CD4-positive, alpha-beta T cell treated with Interleukin-4 for 1 hour (primary cell): ENCODE results near the gene ZBTB40.

ENCODE experiments used
- DNase-seq, 2 donors: peaks; one replicate each; pipeline ENCODE4 v3.0.0-alpha.2; 2020 to 2022

Gene ZBTB40

GRCh38 chr1:22471078-22471477, 19.4 kb downstream of the ZBTB40 start:
- no peak for DNase-seq

GRCh38 chr1:22471610-22472009, 20.0 kb downstream of the ZBTB40 start:
- no peak for DNase-seq

- DNase-seq, result no peak
These were observed 20.9 kb downstream of the ZBTB40 start for GRCh38 chr1:22472596-22472995.

DNA sequence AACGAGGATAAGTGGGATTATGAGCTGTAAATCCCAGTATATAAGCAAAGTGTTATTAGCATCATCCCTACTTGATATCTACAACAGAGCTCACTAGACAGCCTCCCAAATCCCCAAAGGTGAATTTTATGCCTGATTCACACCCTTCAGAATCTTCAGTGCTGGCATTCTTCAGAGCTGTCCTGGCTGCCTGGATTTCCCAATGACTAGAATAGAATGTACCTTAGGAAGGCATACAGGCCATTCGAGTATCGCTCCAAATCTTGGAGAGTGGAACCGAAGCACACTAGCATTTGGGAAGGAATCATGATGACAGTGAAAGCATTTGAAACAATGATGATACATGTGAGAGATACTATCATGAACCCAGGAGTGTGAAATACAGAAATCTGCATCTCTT, 22.3 kb downstream of the ZBTB40 start:
- DNase-seq, result no peak

DNA sequence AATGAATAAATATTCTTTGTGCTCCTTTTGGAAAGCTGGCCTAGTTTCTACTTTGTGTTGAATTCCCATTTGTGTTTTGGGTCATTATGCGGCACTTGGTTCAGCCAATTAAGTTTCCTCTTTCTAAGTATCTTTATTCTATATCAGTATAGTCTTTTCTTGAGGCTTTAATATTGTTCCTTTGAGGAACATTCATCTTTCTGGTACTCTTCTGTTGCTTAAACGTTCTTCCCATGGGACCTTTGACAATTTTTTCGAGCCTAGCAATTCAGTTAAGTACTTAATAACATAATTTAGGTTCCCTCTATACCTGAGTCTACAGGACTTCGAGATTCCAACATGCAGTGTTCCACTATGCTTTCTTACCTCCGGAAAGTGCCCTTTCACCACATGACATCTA, 24.9 kb downstream of the ZBTB40 start:
- no peak for DNase-seq

DNA sequence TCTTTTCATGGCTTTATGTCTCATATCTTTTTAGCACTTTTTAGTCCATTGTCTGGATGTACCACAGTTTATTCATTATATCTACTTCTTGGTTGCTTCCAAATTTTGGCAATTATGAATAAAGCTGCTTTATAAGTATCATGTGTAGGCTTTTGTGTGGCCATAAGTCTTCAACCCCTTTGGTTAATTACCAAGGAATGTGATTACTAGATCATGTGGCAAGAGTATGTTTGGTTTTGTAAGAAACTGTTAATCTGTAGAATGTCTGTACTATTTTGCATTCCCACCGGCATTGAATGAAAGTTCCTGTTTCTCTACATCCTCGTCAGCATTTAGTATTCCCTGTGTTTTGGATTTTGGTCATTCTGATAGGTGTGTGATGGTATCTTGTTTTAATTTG, 31.5 kb downstream of the ZBTB40 start:
- DNase-seq, result no peak

- DNase-seq, result no peak
These were observed 33.2 kb downstream of the ZBTB40 start for GRCh38 chr1:22484706-22485345.

DNA sequence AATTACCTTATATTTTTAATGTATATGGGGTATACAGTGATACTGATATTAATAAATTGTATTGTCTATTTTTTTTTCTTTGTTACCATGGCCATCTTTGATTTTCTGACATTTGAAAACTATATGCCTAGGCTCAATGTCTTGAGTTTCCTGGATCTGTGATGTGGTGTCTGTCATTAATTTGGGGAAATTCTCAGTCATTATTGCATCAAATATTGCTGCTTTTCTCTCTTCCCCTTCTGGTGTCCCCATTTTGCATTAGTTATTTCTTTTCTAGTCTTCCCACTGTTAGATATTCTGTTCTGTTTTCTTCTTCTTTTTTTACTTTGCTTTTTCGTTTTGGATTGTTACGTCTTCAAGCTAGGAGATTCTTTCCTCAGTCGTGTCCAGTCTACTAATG, 33.8 kb downstream of the ZBTB40 start:
- DNase-seq, result no peak

DNA sequence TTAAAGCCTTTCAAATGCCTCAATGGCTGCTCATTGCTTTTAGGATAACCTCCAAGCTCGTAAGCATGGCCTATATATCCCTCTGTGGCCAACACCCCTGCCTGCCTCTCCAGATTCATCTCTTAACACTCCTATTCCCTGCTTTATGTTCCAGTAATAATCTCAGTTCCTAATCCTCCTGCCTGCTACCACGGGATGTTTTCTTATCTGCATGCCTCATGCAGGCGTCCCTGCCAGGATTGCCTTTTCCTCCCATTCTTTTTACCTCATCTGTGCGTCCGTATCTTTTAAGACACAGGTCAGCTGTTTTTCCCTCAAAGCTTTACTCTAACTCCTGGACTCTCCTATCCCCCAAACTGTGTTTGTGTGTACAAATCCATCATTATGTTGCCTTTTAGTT, 36.1 kb downstream of the ZBTB40 start:
- DNase-seq, result no peak

DNA sequence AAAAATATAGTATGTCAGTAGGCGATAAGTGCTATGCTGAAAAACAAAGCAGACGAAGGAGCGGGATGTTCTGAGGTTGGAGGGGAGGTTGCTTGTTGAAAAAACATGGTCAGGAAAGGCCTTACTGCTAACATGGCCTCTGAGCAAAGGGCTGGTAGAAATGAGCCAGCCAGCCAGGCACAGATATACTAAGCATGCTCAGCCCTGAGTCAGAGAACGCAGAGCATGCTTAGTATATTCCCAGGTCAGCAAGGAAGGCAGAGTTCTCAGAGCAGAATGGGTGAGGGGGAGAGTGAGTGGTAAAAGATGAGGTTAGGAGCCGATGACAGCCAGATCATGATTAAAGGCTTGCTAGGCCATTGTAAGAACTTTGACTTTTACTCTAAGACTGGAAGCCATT, 36.7 kb downstream of the ZBTB40 start:
- DNase-seq, result no peak

DNA sequence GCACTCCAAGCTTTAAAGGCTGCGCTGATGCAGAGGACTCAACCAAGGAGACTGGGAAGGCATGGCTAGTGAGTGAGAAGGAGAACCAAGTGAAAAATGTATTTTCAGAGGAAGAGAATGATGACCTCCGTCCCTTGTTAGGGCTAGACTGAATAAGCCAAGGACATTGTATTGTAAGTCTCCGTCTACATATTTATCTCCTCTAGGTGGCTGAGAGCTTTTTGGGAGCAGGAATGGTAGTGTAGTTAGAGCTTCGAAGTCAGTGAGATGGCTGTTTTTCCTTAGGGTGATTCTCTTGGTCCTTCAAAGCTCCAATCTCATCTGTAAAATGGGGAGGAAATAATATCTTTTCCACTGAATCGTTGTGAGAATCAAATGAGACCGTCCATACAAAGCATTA, 37.6 kb downstream of the ZBTB40 start:
- no peak for DNase-seq

GRCh38 chr1:22489823-22490222, 38.2 kb downstream of the ZBTB40 start:
- DNase-seq, result no peak

- DNase-seq, result no peak
These were observed 38.7 kb downstream of the ZBTB40 start for GRCh38 chr1:22490309-22490708.

- no peak for DNase-seq
These were observed 40.5 kb downstream of the ZBTB40 start for GRCh38 chr1:22491995-22492715.

GRCh38 chr1:22494144-22494543, 42.5 kb downstream of the ZBTB40 start:
- no peak for DNase-seq

DNA sequence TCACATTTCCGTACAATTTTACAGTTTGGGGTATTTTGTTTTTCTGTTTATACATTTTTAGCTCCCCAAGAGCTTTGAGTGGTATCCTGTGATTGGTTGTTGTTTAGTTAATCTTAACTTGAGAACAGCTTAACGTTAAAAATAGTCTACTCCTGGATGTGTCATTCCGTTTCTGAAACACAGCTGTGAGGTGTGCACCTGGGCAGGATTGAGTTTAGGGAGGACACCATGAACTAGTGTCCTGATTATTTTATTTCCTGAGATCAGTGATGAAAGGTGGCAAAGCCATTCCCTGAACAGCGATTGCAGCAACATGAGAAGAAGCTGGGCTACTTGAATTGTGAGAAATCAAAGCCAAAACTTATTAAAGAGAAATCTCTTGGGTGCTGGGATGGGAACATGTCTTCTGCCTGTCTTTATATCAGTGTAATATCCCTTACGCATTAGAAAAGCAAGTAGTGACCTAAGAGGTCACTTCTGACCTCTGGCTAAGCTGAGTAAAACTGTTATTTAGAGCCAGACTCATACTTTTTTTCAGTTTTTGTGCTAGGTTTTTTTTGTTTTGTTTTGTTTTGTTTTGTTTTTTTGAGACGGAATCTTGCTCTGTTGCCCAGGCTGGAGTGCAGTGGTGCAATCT, 43.4 kb downstream of the ZBTB40 start:
- no peak for DNase-seq

DNA sequence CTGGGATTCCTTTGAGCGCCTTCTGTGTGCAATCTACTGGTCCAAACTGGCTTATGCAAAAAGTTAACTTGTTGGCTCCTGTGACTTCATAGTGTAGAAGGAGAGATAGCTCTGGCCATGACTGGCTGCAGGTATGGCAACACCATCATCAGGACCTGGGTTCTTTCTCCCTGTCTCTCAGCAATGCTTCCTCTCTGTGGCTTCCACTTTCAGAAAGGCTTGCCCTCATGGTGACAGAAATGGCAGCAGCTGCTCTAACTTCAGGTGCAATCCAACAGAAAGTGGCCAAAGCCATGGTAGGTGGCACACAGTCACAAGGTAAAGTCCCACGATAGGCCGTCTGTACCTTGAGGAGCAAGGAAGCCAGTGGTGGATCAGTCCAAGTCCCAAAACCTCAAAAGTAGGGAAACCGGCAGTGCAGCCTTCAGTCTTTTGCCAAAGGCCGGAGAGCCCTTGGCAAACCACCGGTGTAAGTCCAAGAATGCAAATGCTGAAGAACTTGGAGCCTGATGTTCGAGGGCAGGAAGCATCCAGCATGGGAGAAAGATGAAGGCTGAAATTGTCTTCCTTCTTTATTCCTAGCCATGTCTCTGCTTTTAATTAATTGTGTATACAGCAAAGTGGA, 45.0 kb downstream of the ZBTB40 start:
- DNase-seq, result no peak

DNA sequence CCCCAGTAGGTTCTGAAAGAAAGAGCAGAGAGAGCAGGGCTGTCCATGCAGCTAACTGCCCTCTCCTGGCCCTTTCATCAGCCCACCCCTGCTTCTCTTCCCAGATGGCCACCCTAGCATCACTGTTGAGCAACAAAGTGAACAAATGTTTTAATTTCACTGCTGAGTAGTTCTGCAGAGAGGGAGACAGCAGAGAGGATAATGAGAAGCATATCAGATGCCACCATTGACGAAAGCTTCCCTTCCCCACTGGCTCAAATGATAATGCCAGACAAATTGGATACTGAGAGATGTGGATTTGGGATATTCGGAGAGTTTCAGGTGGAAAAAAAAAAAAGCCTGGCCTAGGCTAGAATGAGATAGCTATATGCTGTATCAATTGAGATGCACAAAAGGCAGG, 46.8 kb downstream of the ZBTB40 start:
- no peak for DNase-seq

- no peak for DNase-seq
These were observed 48.4 kb downstream of the ZBTB40 start for GRCh38 chr1:22500058-22500457.

- DNase-seq, result no peak
These were observed 48.8 kb downstream of the ZBTB40 start for GRCh38 chr1:22500471-22500870.

DNA sequence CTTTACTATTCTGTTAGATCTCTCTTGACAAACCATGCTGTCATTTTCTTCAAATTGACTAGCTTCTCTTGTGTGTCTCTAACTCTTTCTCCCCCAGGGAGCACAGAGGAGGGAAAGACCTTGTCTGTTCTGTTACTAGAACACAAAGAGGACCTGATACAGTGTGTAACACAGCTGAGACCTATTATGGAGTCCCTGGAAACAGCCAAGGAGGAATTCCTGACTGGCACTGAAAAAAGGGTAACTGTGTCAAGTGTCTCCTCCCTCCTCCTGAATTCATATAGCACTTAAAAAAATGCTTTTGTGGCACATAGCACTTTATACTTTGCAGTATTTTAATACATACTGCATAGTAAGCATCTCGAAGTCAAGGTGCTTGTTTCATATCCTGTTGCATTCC, 50.6 kb downstream of the ZBTB40 start:
- no peak for DNase-seq

DNA sequence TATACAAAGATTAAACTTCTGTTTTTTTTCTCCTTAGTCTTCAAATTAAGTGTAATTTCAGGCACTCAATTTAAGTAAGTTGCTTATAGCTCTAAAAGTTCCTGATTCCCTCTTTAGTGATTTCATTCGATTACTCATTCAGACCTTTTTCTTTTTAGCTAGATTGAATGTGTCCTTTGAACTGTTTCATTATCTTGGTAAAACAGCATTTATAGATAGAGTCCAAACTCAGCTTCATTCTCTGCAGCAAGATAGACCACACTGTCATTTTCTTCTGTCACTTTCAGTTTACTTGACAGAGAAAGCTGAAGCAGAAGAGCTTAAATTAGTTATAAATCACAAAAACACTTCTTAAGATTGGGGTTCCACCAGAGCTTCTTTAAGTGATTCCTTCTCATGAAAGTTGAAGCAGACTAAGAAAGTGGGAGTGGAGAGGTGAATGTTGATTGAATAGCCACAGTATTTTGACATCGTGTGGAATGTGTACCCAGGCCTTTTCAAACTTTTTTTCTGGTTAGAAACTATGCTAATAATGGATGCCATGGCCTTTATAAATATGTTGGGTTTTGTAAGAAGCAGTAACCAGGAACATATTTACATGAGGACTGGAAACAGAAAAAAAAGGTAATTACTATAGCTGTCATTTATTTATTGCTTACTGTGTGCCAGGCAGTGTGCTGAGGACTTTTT, 52.2 kb downstream of the ZBTB40 start:
- DNase-seq, result no peak

GRCh38 chr1:22506130-22506692, 54.6 kb downstream of the ZBTB40 start:
- DNase-seq, result no peak
